Frontal cortex (tissue), 4 donors: ENCODE measurements around the gene RGS8. TPM values are rescaled to one million over a fixed set of nuclear protein-coding genes. Genes with fewer than 3 reads are reported as not detected.

Source experiments
- DNase-seq, 2 donors: peaks; one replicate each; pipeline ENCODE4 v3.0.0; 2012; ENCODE audit warnings: low spot score in 2 of 2
- FAIRE-seq: peaks from 2 replicates; lab custom pipeline; 2012; peaks lifted over from hg19 to GRCh38; lab: Jason Lieb, UNC
- total RNA-seq: library from RNA; depleted of rRNA; stranded (reverse); fragments of >200 nt; gene quantifications from one replicate; pipeline ENCODE4 v1.2.3, GENCODE V29; 2014
- donor health status: control.
- donor health status: control.
- donor health status: control.

The RGS8 gene
- total RNA-seq, 1 donor from 2014 or later = 39.5 TPM

- no peak for DNase-seq
- FAIRE-seq = no peak
Measured at GRCh38 chr1:182646739-182647138, 37.6 kb downstream of the RGS8 start.

GRCh38 chr1:182644886-182645285, 39.5 kb downstream of the RGS8 start:
- DNase-seq (no peak), FAIRE-seq (no peak)

GRCh38 chr1:182643699-182644098, 40.7 kb downstream of the RGS8 start:
- FAIRE-seq (no peak), DNase-seq (no peak)

- DNase-seq = no peak
- no peak for FAIRE-seq
Measured at GRCh38 chr1:182642461-182642860, 41.9 kb downstream of the RGS8 start.

- FAIRE-seq (no peak), DNase-seq (no peak)
Measured at GRCh38 chr1:182641561-182641960, 42.8 kb downstream of the RGS8 start.

DNA sequence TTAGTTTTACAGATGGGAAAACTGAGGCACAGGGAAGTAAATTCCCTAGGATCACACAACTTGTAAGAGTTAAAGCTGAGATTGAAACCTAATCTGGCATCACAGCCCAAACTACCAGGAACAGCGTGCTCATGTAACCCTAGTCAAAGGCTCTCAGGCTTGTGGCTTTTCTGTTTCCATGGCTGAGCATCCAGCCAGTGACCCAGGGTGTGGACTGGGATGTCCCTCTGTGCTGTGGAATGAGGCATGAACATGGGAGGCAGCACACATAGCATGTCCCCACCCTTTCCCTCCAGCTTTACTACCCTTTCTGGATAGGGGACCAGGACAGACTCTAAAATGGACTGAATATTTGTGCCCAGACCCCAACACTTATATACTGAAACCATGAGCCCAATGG, 45.1 kb downstream of the RGS8 start:
- no peak for DNase-seq
- FAIRE-seq = no peak

GRCh38 chr1:182637769-182638168, 46.6 kb downstream of the RGS8 start:
- DNase-seq = no peak
- FAIRE-seq = no peak

GRCh38 chr1:182635871-182636270, 48.5 kb downstream of the RGS8 start:
- no peak for FAIRE-seq

More at GRCh38 chr1:182635871-182636270, 48.5 kb downstream of the RGS8 start:
- no peak for DNase-seq

Other genes starting within 250 kb of the RGS8 start
- 0.82 TPM for gene RGSL1, start 234.4 kb downstream of the RGS8 start, total RNA-seq
- 4.1 TPM for gene RNASEL, start 95.3 kb downstream of the RGS8 start, total RNA-seq
- 1.6 TPM for gene RGS16, start 80.2 kb downstream of the RGS8 start, total RNA-seq
- 24.1 TPM for gene NPL, start 105.2 kb upstream of the RGS8 start, total RNA-seq
- gene DHX9, start 154.8 kb upstream of the RGS8 start, total RNA-seq = 257 TPM